Prostate gland (tissue), 2 donors: ENCODE measurements around the gene KCNK7. TPM values are rescaled to one million over a fixed set of nuclear protein-coding genes. Genes with fewer than 3 reads are reported as not detected.

Experiments used
- DNase-seq: peaks from one replicate; pipeline ENCODE4 v3.0.0-alpha.2; 2019; ENCODE audit warnings: low spot score
- H3K27ac ChIP-seq, 2 donors: fragments of 200-600 bp; sonication (generic); 2 replicates each; pipeline ENCODE4 v1.5.1; 2017 to 2019
- H3K27me3 ChIP-seq: fragments of 200-600 bp; sonication (generic); replicated peaks from 2 replicates; pipeline ENCODE4 v1.5.1; 2019; ENCODE audit not compliant: insufficient read depth
- H3K36me3 ChIP-seq, 2 donors: fragments of 200-600 bp; sonication (generic); 1 replicate in 1 of 2; 2 replicates in 1 of 2; pipeline versions ENCODE4 v1.5.1 to v1.8.1; 2017 to 2019
- H3K4me1 ChIP-seq: fragments of 200-600 bp; sonication (generic); replicated peaks from 2 replicates; pipeline ENCODE4 v1.5.1; 2019
- H3K4me3 ChIP-seq, 2 donors: fragments of 200-600 bp; sonication (generic); 2 replicates each; pipeline ENCODE4 v1.5.1; 2017 to 2019
- H3K9me3 ChIP-seq: fragments of 200-600 bp; sonication (generic); 2 replicates; pipeline ENCODE4 v1.5.1; 2017
- POLR2A ChIP-seq: fragments of 450-650 bp; IDR thresholded peaks from one replicate; pipeline ENCODE4 v1.6.1; 2016; ENCODE audit warnings: antibody characterized with exemption, mild to moderate bottlenecking
- POLR2AphosphoS5 ChIP-seq: sonication (generic); formaldehyde crosslinking; IDR thresholded peaks from one replicate; pipeline ENCODE4 v1.6.1; 2017; ENCODE audit warnings: antibody characterized with exemption
- WGBS: methylation state at CpG from one replicate; pipeline ENCODE4 v1.1.5; 2018; 5-methylcytosine and 5-hydroxymethylcytosine counted together
- intact Hi-C: fragments of 100-400 bp; cut with DNase I; formaldehyde crosslinking; loops from one replicate; pipeline ENCODE4 v1.14.2; 2022
- total RNA-seq, 2 donors: library from RNA; depleted of rRNA; stranded (reverse); fragments of >200 nt; gene quantifications; one replicate each; pipeline ENCODE4 v1.1.0, GENCODE V29; 2016
- TF ChIP-seq, protein P1 (sequence below), 4 experiments: fragments of 200-600 bp in 2 of 4; fragments of 450-650 bp in 2 of 4; sonication (generic) in 2 of 4; IDR thresholded peaks; 1 replicate in 3 of 4; 2 replicates in 1 of 4; pipeline ENCODE4 v1.5.1; 2016 to 2019; ENCODE audit warnings: antibody characterized with exemption in 4 of 4, mild to moderate bottlenecking in 2 of 4, moderate library complexity in 2 of 4

The KCNK7 gene
- under 1 TPM in 1 of 2 donors, not detected in 1; 0.74 TPM for total RNA-seq

DNA sequence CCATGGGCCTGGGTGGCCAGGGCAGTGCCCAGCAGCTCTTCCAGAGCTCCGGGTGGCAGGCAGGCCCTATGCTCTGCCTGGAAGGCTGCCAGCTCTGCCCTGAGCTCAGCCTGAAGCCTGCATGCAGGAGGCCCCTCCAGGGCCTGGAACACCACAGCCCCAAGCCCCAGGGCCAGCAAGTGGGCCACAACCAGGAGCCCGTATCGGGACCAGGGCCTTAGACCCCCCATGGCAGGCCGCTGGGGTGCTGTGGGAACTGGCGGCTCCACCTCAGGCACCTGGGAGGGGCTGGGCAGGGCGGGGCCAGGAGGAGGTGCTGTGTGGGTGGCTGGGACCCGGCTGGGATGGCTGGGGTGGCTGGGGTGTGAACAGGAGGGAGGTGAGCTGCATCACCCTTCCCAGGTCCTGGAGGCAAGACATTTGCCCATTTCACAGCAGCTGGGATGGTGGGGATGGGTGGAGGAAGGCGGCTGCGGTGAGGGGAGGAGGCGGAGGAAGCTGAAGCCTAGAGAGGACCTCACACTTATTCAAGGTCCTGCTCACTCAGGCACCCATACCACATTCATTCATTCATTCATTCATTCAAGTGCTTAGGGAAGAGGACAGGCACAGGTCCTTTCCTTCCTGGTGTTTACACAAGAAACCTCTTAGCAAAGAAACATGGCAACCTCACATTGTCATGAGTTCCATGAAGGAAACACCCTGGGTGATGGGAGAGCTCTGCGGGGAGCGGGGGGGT is at the start of gene KCNK7:
Gene KCNK7, minus strand, starts transcription at position 258 of the 739 bp plus-strand sequence. Its CDS starts 28 bp downstream, at position 230.
- Histone ChIP-seq H3K9me3 (no peaks in the 10 kb centered on the region), H3K4me3 (no peak within 1 kb of the TSS), H3K36me3 (peaks cover 2 to 13% of the 10 kb centered on the region in 2 donors), H3K27ac (no peak within 1 kb of the TSS), H3K4me1 (no peaks in the 10 kb centered on the region), H3K27me3 (no peaks in the 10 kb centered on the region)
- 65% methylated on average over 12 of the region's 12 CpGs for WGBS
- TF ChIP-seq POLR2A = no peak
- TF ChIP-seq POLR2AphosphoS5 = no peak
- TF ChIP-seq, protein P1, sequence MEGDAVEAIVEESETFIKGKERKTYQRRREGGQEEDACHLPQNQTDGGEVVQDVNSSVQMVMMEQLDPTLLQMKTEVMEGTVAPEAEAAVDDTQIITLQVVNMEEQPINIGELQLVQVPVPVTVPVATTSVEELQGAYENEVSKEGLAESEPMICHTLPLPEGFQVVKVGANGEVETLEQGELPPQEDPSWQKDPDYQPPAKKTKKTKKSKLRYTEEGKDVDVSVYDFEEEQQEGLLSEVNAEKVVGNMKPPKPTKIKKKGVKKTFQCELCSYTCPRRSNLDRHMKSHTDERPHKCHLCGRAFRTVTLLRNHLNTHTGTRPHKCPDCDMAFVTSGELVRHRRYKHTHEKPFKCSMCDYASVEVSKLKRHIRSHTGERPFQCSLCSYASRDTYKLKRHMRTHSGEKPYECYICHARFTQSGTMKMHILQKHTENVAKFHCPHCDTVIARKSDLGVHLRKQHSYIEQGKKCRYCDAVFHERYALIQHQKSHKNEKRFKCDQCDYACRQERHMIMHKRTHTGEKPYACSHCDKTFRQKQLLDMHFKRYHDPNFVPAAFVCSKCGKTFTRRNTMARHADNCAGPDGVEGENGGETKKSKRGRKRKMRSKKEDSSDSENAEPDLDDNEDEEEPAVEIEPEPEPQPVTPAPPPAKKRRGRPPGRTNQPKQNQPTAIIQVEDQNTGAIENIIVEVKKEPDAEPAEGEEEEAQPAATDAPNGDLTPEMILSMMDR (IDR thresholded peaks at IDR 0.05) = no peak
- no peak for DNase-seq
- intact Hi-C loops = no loop called here

DNA sequence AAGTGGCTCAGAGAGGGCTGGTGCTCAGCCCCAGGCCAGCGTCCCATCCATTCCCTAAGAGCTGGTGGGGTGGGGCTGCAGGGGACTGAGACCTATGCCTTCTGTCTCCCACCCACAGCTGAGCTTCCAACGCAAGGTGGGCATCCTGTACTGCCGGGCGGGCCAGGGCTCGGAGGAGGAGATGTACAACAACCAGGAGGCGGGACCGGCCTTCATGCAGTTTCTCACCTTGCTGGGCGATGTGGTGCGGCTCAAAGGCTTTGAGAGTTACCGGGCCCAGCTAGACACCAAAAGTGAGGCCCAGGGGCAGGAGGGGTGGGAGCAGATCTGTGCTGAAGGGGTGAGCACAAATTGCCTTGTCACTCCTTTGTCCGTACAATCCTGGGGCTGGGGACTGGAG is 49.2 kb upstream of the KCNK7 start:
- WGBS = 93% methylated on average over 11 of the region's 11 CpGs
- H3K36me3 ChIP-seq = no peaks in the 10 kb centered on the region
- no peak for DNase-seq
- no peaks in the 10 kb centered on the region for H3K4me1 ChIP-seq
- intact Hi-C loops = no loop called here
- H3K27ac ChIP-seq = no peak overlapping the region
- TF ChIP-seq, protein P1 (IDR thresholded peaks at IDR 0.05) = no peak
- TF ChIP-seq POLR2A (no peak), POLR2AphosphoS5 (no peak)
- no peak overlapping the region for H3K4me3 ChIP-seq
- no peaks in the 10 kb centered on the region for H3K9me3 ChIP-seq
- H3K27me3 ChIP-seq = no peaks in the 10 kb centered on the region

- intact Hi-C loops = no loop called here
- no peak overlapping the region for H3K4me3 ChIP-seq
- no peaks in the 10 kb centered on the region for H3K36me3 ChIP-seq
- no peak for TF ChIP-seq POLR2AphosphoS5
- TF ChIP-seq POLR2A = no peak
- TF ChIP-seq, protein P1 (IDR thresholded peaks at IDR 0.05) = no peak
- H3K27me3 ChIP-seq = no peaks in the 10 kb centered on the region
- no peak for DNase-seq
- H3K27ac ChIP-seq = no peak overlapping the region
- 32% methylated on average over 6 of the region's 6 CpGs for WGBS
- no peaks in the 10 kb centered on the region for H3K9me3 ChIP-seq
- no peaks in the 10 kb centered on the region for H3K4me1 ChIP-seq
These were observed 48.4 kb upstream of the KCNK7 start for GRCh38 chr11:65643971-65644370.

GRCh38 chr11:65642014-65642671 is 46.5 kb upstream of the KCNK7 start:
- intact Hi-C loops = no loop called here
- Histone ChIP-seq H3K9me3 (no peaks in the 10 kb centered on the region), H3K36me3 (no peaks in the 10 kb centered on the region), H3K27ac (no peak overlapping the region), H3K27me3 (no peaks in the 10 kb centered on the region), H3K4me1 (no peaks in the 10 kb centered on the region), H3K4me3 (no peak overlapping the region)
- no peak for DNase-seq
- WGBS = 55% methylated on average over 49 of the region's 49 CpGs
- TF ChIP-seq POLR2AphosphoS5 (no peak), POLR2A (no peak)
- TF ChIP-seq, protein P1 (IDR thresholded peaks at IDR 0.05) = no peak
